ENCODE measurements around the gene VPS51.

VPS51 gene

GRCh38 chr11:65072631-65072966 is 23.4 kb upstream of the VPS51 start:
- Histone ChIP-seq H3K4me3 (ENCODE audit: insufficient read length, low read depth) (no peak overlapping the region), H3K9ac (ENCODE audit: insufficient read length, low read depth) (no peak overlapping the region), H3K4me1 (ENCODE audit: insufficient read depth, insufficient read length) (peaks cover 5% of the 10 kb centered on the region), H3K9me3 (ENCODE audit: insufficient read depth, low read length) (no peaks in the 10 kb centered on the region), H3K36me3 (ENCODE audit: insufficient read depth, insufficient read length, low read length) (peaks cover 20% of the 10 kb centered on the region), H3K27me3 (ENCODE audit: insufficient read depth, insufficient read length) (no peaks in the 10 kb centered on the region)
- TF ChIP-seq YY1 (IDR thresholded peaks at IDR 0.05; ENCODE audit: insufficient read depth, insufficient read length) (no peak), ZNF274 (IDR thresholded peaks at IDR 0.05; ENCODE audit: low read depth, low read length) (no peak), SUZ12 (IDR thresholded peaks at IDR 0.05; ENCODE audit: extremely low read depth, insufficient read depth, insufficient read length) (no peak)
- DNase-seq (ENCODE audit: low read depth, low spot score) = no peak

- TF ChIP-seq SUZ12 (IDR thresholded peaks at IDR 0.05; ENCODE audit: extremely low read depth, insufficient read depth, insufficient read length) = no peak
- no peak for DNase-seq (ENCODE audit: low read depth, low spot score)
- Histone ChIP-seq H3K9me3 (ENCODE audit: insufficient read depth, low read length) (no peaks in the 10 kb centered on the region), H3K4me1 (ENCODE audit: insufficient read depth, insufficient read length) (peaks cover 2% of the 10 kb centered on the region), H3K4me3 (ENCODE audit: insufficient read length, low read depth) (no peak overlapping the region), H3K9ac (ENCODE audit: insufficient read length, low read depth) (no peak overlapping the region), H3K36me3 (ENCODE audit: insufficient read depth, insufficient read length, low read length) (peaks cover 65% of the 10 kb centered on the region), H3K27me3 (ENCODE audit: insufficient read depth, insufficient read length) (no peaks in the 10 kb centered on the region)
Measured at GRCh38 chr11:65077451-65077850, 18.6 kb upstream of the VPS51 start.

- TF ChIP-seq YY1 (IDR thresholded peaks at IDR 0.05; ENCODE audit: insufficient read depth, insufficient read length) (no peak), SUZ12 (IDR thresholded peaks at IDR 0.05; ENCODE audit: extremely low read depth, insufficient read depth, insufficient read length) (no peak), ZNF274 (IDR thresholded peaks at IDR 0.05; ENCODE audit: low read depth, low read length) (no peak)
- H3K9me3 ChIP-seq (ENCODE audit: insufficient read depth, low read length) = no peaks in the 10 kb centered on the region
- peaks cover 2% of the 10 kb centered on the region for H3K4me1 ChIP-seq (ENCODE audit: insufficient read depth, insufficient read length)
- no peak overlapping the region for H3K4me3 ChIP-seq (ENCODE audit: insufficient read length, low read depth)
- no peak for DNase-seq (ENCODE audit: low read depth, low spot score)
- H3K9ac ChIP-seq (ENCODE audit: insufficient read length, low read depth) = no peak overlapping the region
- no peaks in the 10 kb centered on the region for H3K27me3 ChIP-seq (ENCODE audit: insufficient read depth, insufficient read length)
- peaks cover 72% of the 10 kb centered on the region for H3K36me3 ChIP-seq (ENCODE audit: insufficient read depth, insufficient read length, low read length)
Measured at GRCh38 chr11:65078151-65078550, 17.9 kb upstream of the VPS51 start.

GRCh38 chr11:65078786-65079342 is 17.1 kb upstream of the VPS51 start:
- Histone ChIP-seq H3K4me1 (ENCODE audit: insufficient read depth, insufficient read length) (peaks cover 2% of the 10 kb centered on the region), H3K4me3 (ENCODE audit: insufficient read length, low read depth) (no peak overlapping the region), H3K9me3 (ENCODE audit: insufficient read depth, low read length) (no peaks in the 10 kb centered on the region), H3K36me3 (ENCODE audit: insufficient read depth, insufficient read length, low read length) (peaks cover 75% of the 10 kb centered on the region), H3K27me3 (ENCODE audit: insufficient read depth, insufficient read length) (no peaks in the 10 kb centered on the region), H3K9ac (ENCODE audit: insufficient read length, low read depth) (no peak overlapping the region)
- DNase-seq (ENCODE audit: low read depth, low spot score) = no peak
- TF ChIP-seq YY1 (IDR thresholded peaks at IDR 0.05; ENCODE audit: insufficient read depth, insufficient read length) (peak; percentile 46), SUZ12 (IDR thresholded peaks at IDR 0.05; ENCODE audit: extremely low read depth, insufficient read depth, insufficient read length) (no peak)

GRCh38 chr11:65083134-65083833 is 12.7 kb upstream of the VPS51 start:
- H3K36me3 ChIP-seq (ENCODE audit: insufficient read depth, insufficient read length, low read length) = peaks cover 82% of the 10 kb centered on the region
- peak overlapping the region; percentile 86 for H3K9ac ChIP-seq (ENCODE audit: insufficient read length, low read depth)
- H3K27me3 ChIP-seq (ENCODE audit: insufficient read depth, insufficient read length) = no peaks in the 10 kb centered on the region
- H3K9me3 ChIP-seq (ENCODE audit: insufficient read depth, low read length) = no peaks in the 10 kb centered on the region
- H3K4me3 ChIP-seq (ENCODE audit: insufficient read length, low read depth) = peak overlapping the region; percentile 75
- TF ChIP-seq YY1 (IDR thresholded peaks at IDR 0.05; ENCODE audit: insufficient read depth, insufficient read length) = no peak
- no peak for TF ChIP-seq SUZ12 (IDR thresholded peaks at IDR 0.05; ENCODE audit: extremely low read depth, insufficient read depth, insufficient read length)
- no peak for TF ChIP-seq ZNF274 (IDR thresholded peaks at IDR 0.05; ENCODE audit: low read depth, low read length)
- DNase-seq (ENCODE audit: low read depth, low spot score) = no peak
- H3K4me1 ChIP-seq (ENCODE audit: insufficient read depth, insufficient read length) = no peaks in the 10 kb centered on the region

- peak; percentile 96 for DNase-seq (ENCODE audit: low read depth, low spot score)
- peaks cover 82% of the 10 kb centered on the region for H3K36me3 ChIP-seq (ENCODE audit: insufficient read depth, insufficient read length, low read length)
- no peaks in the 10 kb centered on the region for H3K9me3 ChIP-seq (ENCODE audit: insufficient read depth, low read length)
- no peaks in the 10 kb centered on the region for H3K27me3 ChIP-seq (ENCODE audit: insufficient read depth, insufficient read length)
- TF ChIP-seq ZNF274 (IDR thresholded peaks at IDR 0.05; ENCODE audit: low read depth, low read length) (no peak), SUZ12 (IDR thresholded peaks at IDR 0.05; ENCODE audit: extremely low read depth, insufficient read depth, insufficient read length) (no peak), YY1 (IDR thresholded peaks at IDR 0.05; ENCODE audit: insufficient read depth, insufficient read length) (no peak)
- H3K4me1 ChIP-seq (ENCODE audit: insufficient read depth, insufficient read length) = no peaks in the 10 kb centered on the region
- peak within 1 kb of the TSS; percentile 75 for H3K4me3 ChIP-seq (ENCODE audit: insufficient read length, low read depth)
- peak within 1 kb of the TSS; percentile 86 for H3K9ac ChIP-seq (ENCODE audit: insufficient read length, low read depth)
Measured at GRCh38 chr11:65083834-65084597, 12.0 kb upstream of the VPS51 start, which contains the start of the genes CDCA5 and ZFPL1. Gene CDCA5 (minus strand): TSS chr11:65084040. CDS start chr11:65083978, 62 bp downstream. Gene ZFPL1 (plus strand): TSS chr11:65084222. CDS start chr11:65084699, 477 bp downstream.

Data from NT2/D1 (cell line).